8988T (cell line): ENCODE measurements around the gene MYRFL.
"Not testable (repeated sequence)": the region's sequence is repeated elsewhere in the genome, so short reads cannot be mapped to it uniquely, and the experiment has no call there.

ENCODE experiments used
- DNase-seq: peaks from one replicate; pipeline ENCODE4 v3.0.0; 2011

The MYRFL gene

GRCh38 chr12:69844416-69844815 is 19.4 kb downstream of the MYRFL start:
- no peak for DNase-seq

GRCh38 chr12:69844836-69845235 is 19.8 kb downstream of the MYRFL start:
- no peak for DNase-seq

GRCh38 chr12:69846976-69847375 is 21.9 kb downstream of the MYRFL start:
- DNase-seq, result no peak

GRCh38 chr12:69851976-69852375 is 26.9 kb downstream of the MYRFL start:
- no peak for DNase-seq

- DNase-seq, result not testable (repeated sequence)
Observed at GRCh38 chr12:69853176-69853961, 28.3 kb downstream of the MYRFL start.

GRCh38 chr12:69866698-69867097 is 41.7 kb downstream of the MYRFL start:
- no peak for DNase-seq

- DNase-seq, result no peak
Observed at GRCh38 chr12:69868695-69869094, 43.7 kb downstream of the MYRFL start.

- DNase-seq, result no peak
Observed at GRCh38 chr12:69872804-69873203, 47.8 kb downstream of the MYRFL start.

GRCh38 chr12:69873429-69873828 is 48.4 kb downstream of the MYRFL start:
- DNase-seq, result no peak

GRCh38 chr12:69874606-69875005 is 49.6 kb downstream of the MYRFL start:
- no peak for DNase-seq

GRCh38 chr12:69875416-69875935 is 50.4 kb downstream of the MYRFL start:
- DNase-seq, result no peak

- peak; percentile 56 for DNase-seq
Observed at GRCh38 chr12:69879007-69879960, 54.3 kb downstream of the MYRFL start.

- DNase-seq, result no peak
Observed at GRCh38 chr12:69880571-69880970, 55.5 kb downstream of the MYRFL start.

- DNase-seq, result no peak
Observed at GRCh38 chr12:69881771-69882170, 56.7 kb downstream of the MYRFL start.

GRCh38 chr12:69884386-69884785 is 59.4 kb downstream of the MYRFL start:
- no peak for DNase-seq

- no peak for DNase-seq
Observed at GRCh38 chr12:69885658-69886057, 60.6 kb downstream of the MYRFL start.

- DNase-seq, result no peak
Observed at GRCh38 chr12:69886109-69886508, 61.1 kb downstream of the MYRFL start.

GRCh38 chr12:69886715-69887114 is 61.7 kb downstream of the MYRFL start:
- DNase-seq, result no peak

GRCh38 chr12:69888901-69889300 is 63.9 kb downstream of the MYRFL start:
- DNase-seq, result no peak

- no peak for DNase-seq
Observed at GRCh38 chr12:69894800-69895383, 69.9 kb downstream of the MYRFL start.

- no peak for DNase-seq
Observed at GRCh38 chr12:69896653-69897381, 71.8 kb downstream of the MYRFL start.

GRCh38 chr12:69897744-69898143 is 72.7 kb downstream of the MYRFL start:
- DNase-seq, result no peak

GRCh38 chr12:69898236-69898635 is 73.2 kb downstream of the MYRFL start:
- DNase-seq, result no peak
